NCI-H526 treated with DMSO at 0.1 percent for 48 hours (cell line): Measurements from ENCODE around the gene ARHGEF18.
"Not testable (repeated sequence)": the region's sequence is repeated elsewhere in the genome, so short reads cannot be mapped to it uniquely, and the experiment has no call there.

Source experiments
- DNase-seq: peaks from one replicate; lab custom pipeline; 2025; lab: John Stamatoyannopoulos, UW

Gene ARHGEF18

DNA sequence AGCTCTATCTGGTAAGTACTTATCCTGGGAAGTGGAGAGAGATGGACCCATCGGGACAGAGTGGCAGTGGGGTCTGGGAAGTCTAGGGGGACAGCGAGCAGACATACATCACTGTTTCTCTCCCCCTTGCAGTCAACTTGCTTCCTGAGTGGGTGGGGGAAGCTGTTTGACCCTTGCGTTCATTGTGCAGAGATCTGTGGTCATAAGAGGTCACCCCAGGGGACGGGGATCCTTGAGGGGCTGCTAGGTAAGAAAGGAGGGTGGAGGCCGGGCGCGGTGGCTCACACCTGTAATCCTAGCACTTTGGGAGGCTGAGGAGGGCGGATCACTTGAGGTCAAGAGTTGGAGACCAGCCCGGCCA is 474 bp downstream of the ARHGEF18 start:
- no peak for DNase-seq

DNA sequence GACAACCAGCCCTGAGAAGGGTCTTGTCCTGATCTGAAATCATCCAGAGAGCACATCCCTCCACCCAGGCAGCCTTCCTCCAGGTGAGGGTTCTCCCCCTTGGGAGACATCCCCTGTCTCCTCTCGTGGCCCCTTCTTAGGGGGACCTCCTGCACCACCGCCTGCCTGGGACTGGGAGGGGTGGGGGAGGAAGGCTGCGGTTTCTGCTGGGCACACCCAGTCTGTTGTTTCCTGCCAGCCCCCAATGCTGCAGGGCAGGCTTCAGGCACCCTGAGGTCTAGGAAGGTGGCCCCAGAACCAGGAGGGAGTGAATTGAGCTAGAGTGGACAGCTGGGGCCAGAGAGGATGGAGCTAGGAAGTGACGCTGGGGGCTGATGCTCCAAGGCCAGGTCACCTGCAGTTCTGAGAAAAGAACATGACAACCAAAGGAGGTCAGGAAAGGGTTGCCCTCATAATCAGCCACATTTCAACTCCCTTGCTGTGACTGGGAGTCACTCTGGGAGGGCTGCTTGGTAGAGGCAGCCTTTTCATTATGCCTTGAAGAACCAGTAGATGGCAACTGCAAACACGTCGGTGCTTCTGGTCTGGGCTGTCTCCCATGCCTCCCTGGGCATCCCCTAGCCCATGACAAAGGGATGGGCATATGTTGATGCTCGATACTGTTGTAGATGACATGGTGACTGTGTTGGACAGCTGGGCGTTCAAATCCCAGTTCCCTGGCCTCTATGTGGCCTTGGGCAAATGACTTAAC is 1.4 kb downstream of the ARHGEF18 start:
- DNase-seq = no peak

DNA sequence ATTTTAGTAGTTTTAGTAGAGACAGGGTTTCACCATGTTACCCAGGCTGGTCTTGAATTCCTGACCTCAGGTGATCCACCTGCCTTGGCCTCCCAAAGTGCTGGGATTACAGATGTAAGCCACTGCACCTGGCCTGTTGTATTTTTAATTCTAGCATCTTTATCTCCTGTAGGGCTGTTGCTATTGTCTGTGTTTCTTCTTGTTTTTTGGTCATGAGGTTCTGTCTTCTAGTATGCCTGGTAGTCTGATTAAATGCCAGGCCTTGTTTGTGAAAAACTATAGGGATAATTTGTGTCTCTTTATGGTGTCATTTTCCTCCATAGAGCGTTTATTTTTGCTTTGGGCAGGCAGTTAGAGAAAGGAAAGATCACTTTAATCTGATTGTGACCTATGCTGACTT is 3.1 kb downstream of the ARHGEF18 start:
- no peak for DNase-seq

DNA sequence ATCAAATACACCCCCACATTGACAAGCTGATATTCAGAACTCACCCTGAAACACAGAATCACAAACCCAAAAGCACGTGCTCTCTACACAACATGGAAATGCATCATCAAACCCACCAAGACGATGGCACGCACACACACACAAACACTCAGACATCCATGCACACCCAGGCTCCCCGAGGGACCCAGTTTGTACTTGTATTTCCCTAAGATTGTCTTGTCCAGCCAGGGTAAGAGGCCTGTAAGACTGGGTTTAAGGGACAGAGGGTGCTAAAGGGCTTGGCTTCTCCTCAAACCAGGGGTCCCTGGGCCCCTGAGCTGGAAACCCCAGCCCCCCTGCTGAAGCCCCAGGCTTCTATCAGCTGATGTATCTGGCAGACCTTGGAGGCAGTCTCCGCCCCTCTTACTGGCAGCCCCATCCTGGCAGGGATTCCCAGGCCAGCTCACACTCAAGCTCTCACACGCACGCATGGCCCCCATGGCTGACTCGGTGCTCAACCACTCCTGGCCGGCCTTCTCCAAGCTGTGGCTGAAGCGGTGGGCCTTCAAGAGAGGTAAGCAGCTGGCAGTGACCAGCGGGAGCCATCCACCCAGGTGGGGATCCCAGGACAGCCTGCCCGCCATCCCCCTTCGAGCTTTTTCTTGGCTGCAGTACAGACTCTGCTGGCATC is 6.5 kb downstream of the ARHGEF18 start:
- DNase-seq = no peak

DNA sequence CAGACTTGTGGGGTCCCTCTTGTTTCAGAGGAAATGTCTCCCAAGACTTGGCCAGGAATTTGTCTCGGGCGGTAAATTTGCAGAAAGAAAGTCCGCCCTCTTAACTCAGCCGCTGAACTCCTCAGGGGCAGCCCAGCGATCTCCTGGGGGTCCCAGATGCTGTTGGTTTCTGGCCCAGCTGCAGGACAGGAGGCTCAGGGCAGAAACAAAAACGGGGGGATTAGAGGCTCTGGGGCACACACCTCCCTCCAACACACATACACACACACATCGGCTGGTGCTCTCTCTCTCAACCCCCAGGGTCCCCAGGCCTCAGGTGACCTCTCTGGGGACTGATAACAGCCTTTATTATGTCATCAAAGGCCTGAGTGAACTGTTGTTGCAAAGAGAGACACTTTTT is 7.1 kb downstream of the ARHGEF18 start:
- no peak for DNase-seq

DNA sequence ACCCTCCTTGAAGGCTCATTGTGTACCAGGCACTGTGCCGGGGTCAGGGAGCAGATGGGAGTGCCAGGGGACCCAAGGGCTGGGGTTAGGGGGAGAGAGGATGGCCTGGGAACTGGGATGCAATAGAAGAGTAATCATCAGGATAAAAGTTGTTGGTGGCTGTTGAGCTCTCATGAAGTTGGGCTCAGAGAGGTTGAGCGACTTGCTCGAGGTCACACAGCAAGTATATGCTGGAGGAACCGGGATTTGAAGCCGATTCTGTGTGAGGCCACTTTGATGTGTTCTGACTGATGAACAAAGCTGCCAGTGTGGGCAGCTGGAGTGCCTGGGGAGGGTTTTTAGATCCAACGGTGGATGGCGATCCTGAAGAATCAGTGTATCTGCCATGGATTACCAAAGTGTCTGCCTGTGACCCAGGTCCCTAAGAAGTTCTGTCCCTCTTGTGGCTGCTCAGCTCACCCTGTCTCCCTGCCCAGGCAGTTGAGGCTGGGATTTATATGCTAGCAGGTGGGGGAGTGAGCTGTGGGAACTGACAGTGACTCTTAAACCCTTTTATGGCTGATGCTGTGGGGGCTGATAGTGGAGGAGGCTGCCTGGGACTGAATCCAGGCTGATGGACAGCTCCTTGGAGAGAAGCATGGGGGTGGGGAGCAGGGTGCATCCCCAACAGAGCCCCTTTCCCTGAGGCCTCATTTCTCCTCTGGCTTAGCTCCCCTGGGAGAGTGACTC is 8.3 kb downstream of the ARHGEF18 start:
- DNase-seq = no peak

DNA sequence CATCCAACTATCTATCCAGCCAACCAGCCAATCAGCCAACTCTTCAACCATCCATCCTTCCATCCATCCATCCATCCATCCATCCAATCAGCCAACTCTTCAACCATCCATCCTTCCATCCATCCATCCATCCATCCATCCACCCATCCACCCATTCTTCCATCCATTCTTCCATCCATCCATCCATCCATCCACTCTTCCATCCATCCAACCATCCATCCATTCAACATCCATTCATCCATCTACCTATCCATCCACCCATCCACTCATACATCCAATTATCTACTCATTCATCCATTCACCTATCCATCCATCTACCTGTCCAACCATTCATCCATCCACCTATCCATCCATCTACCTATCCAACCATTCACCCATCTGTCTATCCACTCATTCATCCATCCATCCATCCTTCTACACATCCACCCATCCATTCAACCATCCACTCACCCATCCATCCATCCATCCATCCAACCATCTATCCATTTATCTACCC is 9.4 kb downstream of the ARHGEF18 start:
- DNase-seq = no peak

DNA sequence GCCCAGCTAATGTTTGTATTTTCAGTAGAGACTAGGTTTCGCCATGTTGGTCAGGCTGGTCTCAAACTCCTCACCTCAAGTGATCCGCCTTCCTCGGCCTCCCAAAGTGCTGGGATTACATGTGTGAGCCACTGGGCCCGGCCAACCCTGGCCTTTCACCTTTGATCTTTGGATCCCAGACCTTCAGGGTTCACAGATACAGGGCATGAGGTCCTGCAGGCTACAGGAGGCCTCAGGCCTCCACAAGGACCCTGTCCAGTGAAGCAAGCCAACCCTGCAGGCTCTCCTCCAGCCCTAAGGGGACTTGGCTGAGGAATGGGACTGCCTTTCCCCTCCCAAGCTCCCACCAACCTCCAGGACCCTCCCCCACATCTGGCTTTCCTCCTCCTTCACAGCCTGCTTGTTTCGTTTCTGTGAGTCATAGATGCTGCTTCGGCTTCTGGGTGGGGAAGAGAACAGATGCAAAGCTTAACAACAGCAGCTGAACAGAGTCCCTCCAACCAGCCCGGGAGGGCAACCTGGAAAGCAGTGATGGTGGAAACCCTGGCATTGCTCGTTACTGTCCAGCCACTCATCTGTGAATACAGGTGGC is 11.8 kb downstream of the ARHGEF18 start:
- no peak for DNase-seq

DNA sequence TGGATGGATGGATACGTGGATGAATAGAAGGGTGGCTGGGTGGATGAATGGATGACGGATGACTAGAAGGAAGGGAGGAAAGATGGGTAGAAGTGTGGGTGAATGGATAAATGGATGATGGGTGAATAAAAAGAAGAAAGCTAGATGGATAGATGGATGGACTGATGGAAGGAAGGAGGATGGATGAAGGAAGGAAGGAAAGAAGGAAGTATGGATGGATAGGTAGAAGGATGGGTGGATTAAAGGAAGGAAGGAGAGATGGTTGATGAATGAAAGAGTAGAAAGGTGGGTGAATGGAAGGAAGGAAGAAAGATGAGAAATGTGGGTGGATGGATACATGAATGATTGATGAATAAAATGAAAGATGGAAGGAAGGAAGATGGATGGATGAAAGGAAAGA is 14.5 kb downstream of the ARHGEF18 start:
- no peak for DNase-seq

DNA sequence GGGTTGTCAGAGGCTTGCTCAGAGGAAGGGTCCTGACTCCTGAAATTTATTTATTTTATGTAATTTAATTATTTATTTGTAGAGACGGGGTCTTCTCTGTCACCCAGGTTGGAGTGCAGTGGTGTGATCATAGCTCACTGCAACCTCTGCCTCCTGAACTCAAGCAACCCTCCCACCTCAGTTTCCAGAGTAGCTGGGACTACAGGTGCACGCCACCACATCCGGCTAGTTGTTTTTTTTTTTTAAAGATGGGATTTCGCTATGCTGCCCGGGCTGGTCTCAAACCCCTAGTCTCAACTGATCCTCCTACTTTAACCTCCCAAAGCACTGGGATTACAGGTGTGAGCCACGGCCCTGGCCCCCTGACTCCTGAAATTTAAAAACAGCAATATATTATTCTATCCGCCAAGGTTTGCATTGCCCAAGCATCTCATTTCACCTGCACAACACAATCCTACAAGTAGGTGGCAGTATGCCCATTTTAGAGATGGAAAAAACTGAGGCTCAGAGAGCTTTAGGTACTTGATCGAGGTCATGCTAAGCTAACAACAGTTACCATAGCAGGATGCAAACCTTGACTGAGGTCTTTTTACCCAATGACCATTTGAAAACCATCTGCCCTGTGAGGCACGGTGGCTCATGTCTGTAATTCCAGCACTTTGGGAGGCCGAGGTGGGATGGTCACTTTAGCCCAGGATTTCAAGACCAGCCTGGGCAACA is 18.1 kb downstream of the ARHGEF18 start:
- DNase-seq = no peak

DNA sequence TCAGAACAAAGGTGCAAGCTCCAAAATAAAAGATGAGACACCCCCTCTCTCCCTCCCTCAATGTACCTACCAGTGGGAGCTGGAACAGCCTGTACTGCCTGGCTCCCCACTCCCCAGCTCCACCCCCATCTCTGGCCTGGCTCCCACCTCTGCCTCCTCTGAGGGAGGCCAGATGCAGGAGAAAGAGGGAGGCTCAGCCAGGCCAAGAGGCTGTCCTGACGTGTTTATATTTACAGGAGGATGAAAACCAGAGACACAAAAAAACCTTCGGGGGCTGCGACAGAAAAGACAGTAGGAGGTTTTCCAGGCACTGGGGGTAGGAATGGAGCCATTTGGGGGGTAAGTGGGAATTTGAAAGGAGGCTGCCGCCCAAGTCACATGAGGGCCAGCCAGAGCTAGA is 19.7 kb downstream of the ARHGEF18 start:
- no peak for DNase-seq

DNA sequence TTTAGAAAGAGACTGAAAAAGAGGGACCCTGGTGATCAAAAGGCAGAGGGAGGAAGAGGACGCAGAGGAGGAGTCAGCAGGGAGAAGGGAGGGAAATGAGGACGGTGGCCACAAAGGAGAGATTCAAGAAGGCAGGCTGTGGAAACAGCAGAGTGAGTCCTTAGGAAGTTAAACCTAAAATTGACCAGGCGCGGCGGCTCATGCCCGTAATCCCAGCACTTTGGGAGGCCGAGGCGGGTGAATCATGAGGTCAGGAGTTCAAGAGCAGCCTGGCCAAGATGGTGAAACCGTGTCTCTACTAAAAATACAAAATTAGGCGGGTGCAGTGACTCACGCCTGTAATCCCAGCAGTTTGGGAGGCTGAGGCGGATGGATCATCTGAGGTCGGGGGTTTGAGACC is 20.1 kb downstream of the ARHGEF18 start:
- not testable (repeated sequence) for DNase-seq

DNA sequence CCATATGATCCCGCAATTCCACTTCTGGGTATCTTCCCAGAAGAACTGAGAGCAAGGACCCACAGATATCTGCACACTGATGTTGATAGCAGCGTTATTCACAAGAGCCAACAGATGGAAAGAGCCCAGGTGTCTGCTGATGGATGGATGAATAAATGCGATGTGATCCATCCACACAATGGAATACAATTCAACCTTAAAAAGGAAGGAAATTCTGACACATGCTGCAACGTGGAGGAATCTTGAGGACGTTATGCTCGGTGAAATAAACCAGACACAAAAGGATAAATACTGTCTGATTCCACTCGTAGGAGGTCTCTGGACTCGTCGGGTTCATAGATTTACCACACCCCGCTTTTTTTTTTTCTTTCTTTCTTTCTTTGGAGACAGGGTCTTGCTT is 21.8 kb downstream of the ARHGEF18 start:
- no peak for DNase-seq

DNA sequence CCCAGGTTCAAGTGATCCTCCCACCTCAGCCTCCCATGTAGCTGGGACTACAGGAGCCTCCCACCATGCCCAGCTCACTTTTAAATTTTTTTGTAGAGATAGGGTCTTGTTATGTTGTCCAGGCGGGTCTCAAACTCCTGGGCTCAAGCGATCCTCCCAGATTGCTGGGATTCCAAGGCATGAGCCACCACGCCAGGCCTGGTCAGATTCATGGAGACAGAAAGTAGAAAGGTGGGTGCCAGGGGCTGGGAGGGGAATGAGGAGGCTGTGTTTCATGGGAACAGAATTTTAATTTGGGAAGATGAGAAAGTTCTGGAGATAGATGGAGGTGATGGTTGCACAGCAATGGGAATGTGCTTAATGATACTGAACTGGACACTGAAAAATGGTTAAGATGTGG is 22.3 kb downstream of the ARHGEF18 start:
- no peak for DNase-seq

DNA sequence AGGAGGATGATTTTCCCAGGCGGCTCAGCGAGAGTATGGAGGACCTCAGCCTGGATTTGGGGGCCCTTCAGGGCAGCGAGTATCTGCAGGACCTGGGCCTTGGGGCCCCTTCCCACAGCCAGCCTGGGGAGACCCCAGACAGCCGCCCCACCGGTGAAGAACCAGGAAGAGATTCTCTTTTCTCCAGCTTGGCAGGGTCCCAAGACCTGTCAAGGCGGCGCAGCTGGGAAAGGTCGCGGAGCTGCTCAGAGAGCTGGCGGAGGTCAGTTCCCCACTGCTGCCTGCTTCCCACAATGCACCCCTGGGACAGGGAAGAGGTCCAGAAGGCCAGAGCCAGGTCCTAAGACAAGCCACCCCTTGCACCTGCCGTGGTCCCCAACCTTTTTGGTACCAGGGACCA is 24.1 kb downstream of the ARHGEF18 start:
- DNase-seq = no peak

DNA sequence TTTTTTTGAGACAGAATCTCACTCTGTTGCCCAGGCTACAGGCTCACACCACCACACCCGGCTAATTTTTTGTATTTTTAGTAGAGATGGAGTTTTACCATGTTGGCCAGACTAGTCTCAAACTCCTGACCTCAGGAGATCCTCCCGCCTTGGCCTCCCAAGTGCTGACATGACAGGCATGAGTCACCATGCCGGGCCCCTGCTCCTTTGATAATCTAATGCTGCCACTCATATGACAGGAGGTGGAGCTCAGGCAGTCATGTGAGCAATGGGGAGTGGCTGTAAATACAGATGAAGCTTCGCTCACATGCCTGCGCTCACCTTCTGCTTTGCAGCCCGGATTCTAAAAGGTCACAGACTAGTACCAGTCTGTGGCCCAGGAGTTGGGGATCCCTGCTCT is 25.1 kb downstream of the ARHGEF18 start:
- DNase-seq = no peak

DNA sequence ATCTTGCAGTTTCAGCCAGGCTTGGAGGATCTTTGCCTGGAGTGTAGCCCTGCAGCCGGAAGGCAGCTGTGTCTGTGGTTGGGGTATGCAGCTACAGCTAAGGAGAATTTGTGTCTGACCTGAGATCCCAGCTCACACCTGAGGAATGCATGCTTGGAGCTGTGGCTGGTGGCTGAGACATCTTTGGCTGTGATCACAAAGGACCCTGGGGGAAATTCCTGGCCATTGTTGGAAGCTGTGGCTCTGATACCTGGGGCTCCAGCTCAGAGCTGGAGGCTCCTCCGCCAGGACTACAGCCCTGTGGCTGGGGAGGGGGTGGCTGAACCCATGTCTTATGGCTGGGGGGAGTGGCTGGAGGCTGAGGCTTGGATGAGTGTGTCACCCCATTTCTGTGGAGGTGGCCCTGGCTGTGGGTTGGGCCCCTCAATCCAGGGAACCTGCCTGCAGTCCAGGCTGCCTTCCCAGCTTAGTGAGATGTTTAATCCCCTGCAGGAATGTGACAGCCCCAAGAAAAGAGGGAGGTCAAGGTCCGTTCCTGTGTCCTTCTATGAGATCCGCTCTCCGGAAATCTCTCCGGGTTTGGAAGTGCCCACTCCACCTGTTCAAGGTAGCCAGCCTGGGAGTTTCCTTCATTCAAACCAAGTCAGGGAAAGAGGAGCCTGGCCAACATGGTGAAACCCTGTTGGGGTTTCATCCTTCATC is 27.6 kb downstream of the ARHGEF18 start:
- no peak for DNase-seq

DNA sequence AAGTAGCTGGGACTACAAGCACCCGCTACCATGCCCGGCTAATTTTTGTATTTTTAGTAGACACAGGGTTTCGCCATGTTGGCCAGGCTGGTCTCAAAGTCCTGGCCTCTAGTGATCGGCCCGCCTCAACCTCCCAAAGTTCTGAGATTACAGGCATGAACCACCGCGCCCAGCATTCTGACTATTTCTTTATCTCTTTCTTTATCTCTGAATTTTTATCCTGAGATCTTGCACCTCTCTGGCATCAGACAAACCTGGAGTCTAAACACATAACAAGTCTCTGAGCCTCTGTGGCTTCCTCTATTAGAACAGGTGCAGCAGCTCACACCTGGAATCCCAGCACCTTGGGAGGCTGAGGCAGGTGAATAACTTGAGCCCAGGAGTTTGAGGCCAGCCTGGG is 28.5 kb downstream of the ARHGEF18 start:
- DNase-seq = no peak

DNA sequence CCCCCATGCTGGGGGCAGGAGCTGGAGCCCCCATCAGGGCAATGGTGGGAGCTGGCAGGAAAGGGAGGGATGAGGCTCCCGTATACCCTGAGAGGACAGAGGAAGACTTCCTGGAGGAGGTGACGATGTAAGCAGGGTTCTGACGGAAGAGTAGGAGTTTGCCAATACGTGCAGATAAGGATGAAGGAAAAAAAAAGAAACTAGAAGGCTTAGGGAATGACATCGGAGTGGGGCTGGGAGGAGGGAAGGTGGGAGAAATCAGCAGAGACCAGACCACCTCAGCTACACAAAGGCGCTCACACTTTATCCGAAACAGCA is 32.3 kb downstream of the ARHGEF18 start:
- DNase-seq = no peak

DNA sequence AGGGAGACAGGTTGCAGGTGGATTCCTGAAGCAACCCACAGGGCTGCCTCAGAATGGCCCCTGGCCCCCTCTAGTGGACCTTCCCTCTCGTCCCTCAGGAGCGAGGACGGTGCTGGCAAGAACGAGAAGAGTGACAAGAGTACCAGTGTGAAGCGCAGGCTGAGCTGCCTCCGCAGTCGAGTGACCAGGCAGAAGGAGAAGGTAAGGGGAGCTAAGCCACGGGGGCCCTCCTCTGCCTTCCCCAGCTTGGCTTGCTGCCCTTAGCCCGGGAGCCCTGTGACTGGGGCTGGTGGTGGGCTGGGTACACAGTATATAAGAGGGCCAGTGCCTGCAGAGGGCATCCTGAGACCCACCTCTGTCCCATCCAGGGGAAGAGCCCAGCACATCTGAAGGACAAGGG is 34.0 kb downstream of the ARHGEF18 start:
- DNase-seq = no peak

DNA sequence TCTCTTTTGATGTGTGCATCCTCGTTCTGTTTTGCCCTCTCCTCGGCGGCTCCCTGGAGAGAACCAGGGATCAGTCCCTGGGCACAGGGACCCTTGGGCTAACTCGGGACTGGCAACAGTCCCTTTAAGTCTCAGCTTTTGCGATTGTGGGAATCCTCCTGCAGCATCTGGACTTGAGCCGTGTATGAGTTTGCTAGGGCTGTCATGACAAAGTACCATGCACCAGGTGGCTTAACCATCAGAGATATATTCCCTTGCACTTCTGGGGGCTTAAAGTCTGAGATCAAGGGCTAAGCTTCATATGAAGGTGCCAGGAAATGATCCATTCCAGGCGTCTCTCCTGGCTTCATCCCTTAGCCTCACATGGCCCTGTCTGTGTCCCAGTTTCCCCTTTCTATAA is 34.5 kb downstream of the ARHGEF18 start:
- DNase-seq = no peak

DNA sequence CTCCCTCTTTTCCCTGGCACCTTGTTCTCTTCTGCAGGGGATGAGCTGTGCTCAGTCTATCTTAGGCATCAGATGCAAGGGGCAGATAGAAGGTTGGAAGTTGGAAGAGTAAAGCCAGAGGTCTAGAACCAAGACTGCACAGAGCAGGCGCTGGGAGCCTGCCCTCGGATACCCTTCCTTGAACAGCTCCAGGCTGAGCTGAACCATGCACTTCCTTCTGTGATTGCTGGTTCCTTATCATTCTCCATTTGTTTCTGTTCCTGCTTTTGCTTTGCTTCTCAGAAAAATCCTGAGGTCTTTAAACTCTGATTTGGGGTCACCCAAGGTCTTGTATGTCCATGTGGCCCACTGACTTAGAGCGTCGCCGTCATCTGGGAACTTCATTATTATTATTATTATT is 36.3 kb downstream of the ARHGEF18 start:
- no peak for DNase-seq
